Measurements from ENCODE around the gene PPP2R2C. TPM values are rescaled to one million over a fixed set of nuclear protein-coding genes. Genes with fewer than 3 reads are reported as not detected.

Gene PPP2R2C
- total RNA-seq, 1 donor from 2014 or later: 2.2 TPM

DNA sequence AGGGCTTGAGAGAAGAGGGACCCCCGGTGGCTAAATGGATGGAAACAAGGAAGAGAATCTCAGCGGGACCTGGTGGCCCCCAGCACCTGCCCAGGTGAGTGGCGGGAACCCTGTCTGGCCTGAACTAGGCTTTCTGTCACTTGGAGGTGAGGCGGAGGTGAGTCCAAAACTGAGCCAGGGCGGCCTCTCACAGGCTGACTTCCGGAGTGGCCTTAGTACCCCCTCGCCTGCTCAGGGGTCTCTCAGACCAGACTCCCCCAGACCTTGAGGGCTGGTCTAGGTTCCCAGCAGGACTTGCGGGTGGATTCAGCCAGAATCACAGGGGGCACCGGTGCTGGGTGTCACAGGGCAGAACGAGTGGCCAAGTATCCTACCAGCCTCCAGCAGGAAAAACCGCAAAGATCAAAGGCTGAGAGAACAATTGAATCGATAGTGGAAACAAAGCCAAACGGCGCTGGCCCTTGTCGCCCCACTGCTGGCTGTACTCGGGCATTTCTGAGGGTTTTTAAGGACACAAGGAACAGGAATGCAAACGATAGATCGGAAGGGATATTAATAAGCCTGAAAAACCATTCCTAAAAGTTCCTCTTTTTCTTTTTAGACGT lies 135.0 kb downstream of the PPP2R2C start:
- Histone ChIP-seq H3K36me3 (no peaks in the 10 kb centered on the region), H3K27me3 (no peaks in the 10 kb centered on the region), H3K27ac (no peak overlapping the region), H3K4me3 (no peak overlapping the region), H3K4me1 (no peaks in the 10 kb centered on the region), H3K9me3 (no peaks in the 10 kb centered on the region)
- intact Hi-C loops (cut with DNase I): no loop called here
- no peak for DNase-seq (ENCODE audit: low spot score in 2 of 2)
- TF ChIP-seq CTCF (IDR thresholded peaks at IDR 0.05): no peak

GRCh38 chr4:6336166-6336565 lies 136.2 kb downstream of the PPP2R2C start:
- Histone ChIP-seq H3K36me3 (no peaks in the 10 kb centered on the region), H3K9me3 (no peaks in the 10 kb centered on the region), H3K27me3 (no peaks in the 10 kb centered on the region), H3K27ac (no peak overlapping the region), H3K4me1 (no peaks in the 10 kb centered on the region), H3K4me3 (no peak overlapping the region)
- no peak for DNase-seq (ENCODE audit: low spot score in 2 of 2)
- intact Hi-C loops (cut with DNase I): no loop called here
- no peak for TF ChIP-seq CTCF (IDR thresholded peaks at IDR 0.05)

DNA sequence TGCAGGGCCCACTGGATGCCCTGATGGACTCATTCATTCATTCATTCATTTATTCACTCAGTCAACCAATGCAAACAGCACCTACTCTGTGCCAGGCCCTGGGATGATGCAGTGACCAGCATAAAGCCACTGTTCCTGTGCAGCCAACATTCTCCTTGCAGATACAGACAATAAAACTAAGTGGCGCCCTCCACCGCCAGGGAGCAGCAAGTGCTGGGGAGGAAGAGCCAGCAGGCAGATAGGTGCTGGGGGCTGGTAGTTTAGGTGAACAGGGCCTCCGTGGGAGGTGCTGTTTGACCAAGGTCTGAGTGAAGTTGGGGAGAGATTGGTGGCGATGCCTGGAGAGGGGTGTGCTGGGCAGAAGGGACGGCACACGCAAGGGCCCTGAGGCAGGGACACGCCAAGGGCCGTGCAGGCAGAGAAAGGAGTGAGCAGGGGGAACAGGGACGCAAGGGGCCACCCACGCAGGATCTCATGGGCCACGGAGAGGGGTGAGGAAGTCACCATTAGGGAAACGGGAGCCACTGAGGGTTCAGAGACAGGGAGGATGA lies 137.3 kb downstream of the PPP2R2C start:
- DNase-seq (ENCODE audit: low spot score in 2 of 2): no peak
- H3K4me3 ChIP-seq: no peak overlapping the region
- no peaks in the 10 kb centered on the region for H3K9me3 ChIP-seq
- no peaks in the 10 kb centered on the region for H3K36me3 ChIP-seq
- no peaks in the 10 kb centered on the region for H3K27me3 ChIP-seq
- no peak overlapping the region for H3K27ac ChIP-seq
- TF ChIP-seq CTCF (IDR thresholded peaks at IDR 0.05): no peak
- intact Hi-C loops (cut with DNase I): no loop called here
- H3K4me1 ChIP-seq: no peaks in the 10 kb centered on the region

- intact Hi-C loops (cut with DNase I): no loop called here
- DNase-seq (ENCODE audit: low spot score in 2 of 2): no peak
- H3K27me3 ChIP-seq: no peaks in the 10 kb centered on the region
Measured at GRCh38 chr4:6334203-6334887, 138.1 kb downstream of the PPP2R2C start.

More at GRCh38 chr4:6334203-6334887, 138.1 kb downstream of the PPP2R2C start:
- no peaks in the 10 kb centered on the region for H3K4me1 ChIP-seq
- H3K36me3 ChIP-seq: no peaks in the 10 kb centered on the region
- H3K4me3 ChIP-seq: no peak overlapping the region
- no peaks in the 10 kb centered on the region for H3K9me3 ChIP-seq
- no peak overlapping the region for H3K27ac ChIP-seq
- no peak for TF ChIP-seq CTCF (IDR thresholded peaks at IDR 0.05)

All from ascending aorta (tissue), 2 donors.